Osteocyte (in vitro differentiated cells): ENCODE measurements around the gene LNX2. TPM values are rescaled to one million over a fixed set of nuclear protein-coding genes. Genes with fewer than 3 reads are reported as not detected.

Experiments used
- DNase-seq: peaks from one replicate; pipeline ENCODE4 v3.0.0; 2021; ENCODE audit warnings: mixed read lengths; ENCODE audit not compliant: unreplicated experiment; ENCODE audit errors: extremely low spot score
- H3K27ac Mint-ChIP-seq: one replicate; pipeline ENCODE4 v1.8.0; 2021; ENCODE audit warnings: mild to moderate bottlenecking, mixed read lengths; ENCODE audit not compliant: unreplicated experiment
- H3K27me3 Mint-ChIP-seq: one replicate; pipeline ENCODE4 v1.8.0; 2021; ENCODE audit warnings: mixed read lengths; ENCODE audit not compliant: unreplicated experiment
- H3K36me3 Mint-ChIP-seq: one replicate; pipeline ENCODE4 v1.8.0; 2021; ENCODE audit warnings: mixed read lengths; ENCODE audit not compliant: unreplicated experiment
- H3K4me1 Mint-ChIP-seq: one replicate; pipeline ENCODE4 v1.8.0; 2021; ENCODE audit warnings: mixed read lengths; ENCODE audit not compliant: unreplicated experiment
- H3K4me3 Mint-ChIP-seq: one replicate; pipeline ENCODE4 v1.8.0; 2021; ENCODE audit warnings: mild to moderate bottlenecking, moderate library complexity, mixed read lengths; ENCODE audit not compliant: unreplicated experiment
- H3K9me3 Mint-ChIP-seq: one replicate; pipeline ENCODE4 v1.8.0; 2021; ENCODE audit warnings: mixed read lengths; ENCODE audit not compliant: unreplicated experiment
- total RNA-seq: library from RNA; stranded (reverse); gene quantifications from 2 replicates; pipeline ENCODE4 v1.2.1, GENCODE V29; 2021
- TF ChIP-seq, protein P1 (sequence below): fragments of 200-600 bp; sonication (generic); IDR thresholded peaks from 2 replicates; pipeline ENCODE4 v1.5.0; 2021; ENCODE audit warnings: antibody characterized with exemption, mild to moderate bottlenecking, moderate library complexity

Gene LNX2
- total RNA-seq, 1 donor from 2014 or later: 7.2 TPM

DNA sequence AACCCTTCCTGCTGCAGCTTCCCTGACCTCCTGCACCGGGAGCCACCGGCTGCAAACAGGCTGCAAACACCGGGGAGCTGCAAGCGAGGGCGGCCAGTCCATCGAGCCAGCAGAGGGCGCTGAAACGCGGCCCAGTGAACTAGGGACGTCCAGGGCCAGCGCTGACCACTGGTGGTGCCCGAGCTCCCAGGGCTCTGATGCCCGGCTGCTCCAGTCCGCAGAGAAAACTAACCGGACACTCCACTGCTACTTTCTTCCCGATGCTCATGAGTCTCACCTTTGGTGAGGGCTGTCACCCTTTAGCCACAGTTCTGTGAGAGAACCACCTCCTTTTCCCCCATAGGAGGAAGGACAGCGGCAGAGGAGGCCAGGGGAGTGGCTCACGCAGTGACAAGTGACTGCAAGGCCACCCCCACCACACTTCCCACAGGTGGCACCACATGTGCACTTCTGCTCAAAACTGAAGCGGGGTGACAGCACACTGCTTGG is 87.1 kb downstream of the LNX2 start:
- Mint-ChIP-seq H3K27me3 (peaks cover 4% of the 10 kb centered on the region), H3K27ac (no peak overlapping the region), H3K36me3 (no peaks in the 10 kb centered on the region), H3K9me3 (peaks cover 5% of the 10 kb centered on the region), H3K4me3 (peak overlapping the region; percentile 58), H3K4me1 (peaks cover 6% of the 10 kb centered on the region)
- TF ChIP-seq, protein P1, sequence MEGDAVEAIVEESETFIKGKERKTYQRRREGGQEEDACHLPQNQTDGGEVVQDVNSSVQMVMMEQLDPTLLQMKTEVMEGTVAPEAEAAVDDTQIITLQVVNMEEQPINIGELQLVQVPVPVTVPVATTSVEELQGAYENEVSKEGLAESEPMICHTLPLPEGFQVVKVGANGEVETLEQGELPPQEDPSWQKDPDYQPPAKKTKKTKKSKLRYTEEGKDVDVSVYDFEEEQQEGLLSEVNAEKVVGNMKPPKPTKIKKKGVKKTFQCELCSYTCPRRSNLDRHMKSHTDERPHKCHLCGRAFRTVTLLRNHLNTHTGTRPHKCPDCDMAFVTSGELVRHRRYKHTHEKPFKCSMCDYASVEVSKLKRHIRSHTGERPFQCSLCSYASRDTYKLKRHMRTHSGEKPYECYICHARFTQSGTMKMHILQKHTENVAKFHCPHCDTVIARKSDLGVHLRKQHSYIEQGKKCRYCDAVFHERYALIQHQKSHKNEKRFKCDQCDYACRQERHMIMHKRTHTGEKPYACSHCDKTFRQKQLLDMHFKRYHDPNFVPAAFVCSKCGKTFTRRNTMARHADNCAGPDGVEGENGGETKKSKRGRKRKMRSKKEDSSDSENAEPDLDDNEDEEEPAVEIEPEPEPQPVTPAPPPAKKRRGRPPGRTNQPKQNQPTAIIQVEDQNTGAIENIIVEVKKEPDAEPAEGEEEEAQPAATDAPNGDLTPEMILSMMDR: peak; percentile 98
- DNase-seq: peak; percentile 95

DNA sequence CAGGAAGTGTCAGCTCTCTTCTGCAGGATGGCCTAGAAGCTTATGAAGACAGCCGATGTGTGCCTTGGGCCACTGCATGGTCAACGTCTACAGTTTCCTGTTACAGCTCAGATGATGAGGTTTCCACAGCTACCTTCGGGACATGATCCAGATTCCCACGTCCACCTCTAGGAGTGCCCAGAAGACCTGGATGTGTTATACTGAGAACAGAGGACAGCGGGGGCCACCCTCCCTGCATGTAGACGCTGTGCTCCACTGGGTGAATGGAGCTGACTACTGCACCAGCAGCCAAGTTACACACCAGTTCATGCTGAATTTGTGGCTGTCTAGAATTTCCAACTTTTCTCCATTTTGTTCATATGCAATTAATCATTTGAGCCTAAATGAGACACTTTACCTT is 91.4 kb downstream of the LNX2 start:
- Mint-ChIP-seq H3K27me3 (peaks cover 20% of the 10 kb centered on the region), H3K4me3 (no peak overlapping the region), H3K36me3 (no peaks in the 10 kb centered on the region), H3K27ac (no peak overlapping the region), H3K9me3 (peaks cover 9% of the 10 kb centered on the region), H3K4me1 (peaks cover 6% of the 10 kb centered on the region)
- TF ChIP-seq, protein P1: no peak
- peak; percentile 53 for DNase-seq

GRCh38 chr13:27526516-27526915 is 93.8 kb downstream of the LNX2 start:
- peaks cover 9% of the 10 kb centered on the region for H3K9me3 Mint-ChIP-seq
- TF ChIP-seq, protein P1: no peak
- H3K27ac Mint-ChIP-seq: no peak overlapping the region
- H3K36me3 Mint-ChIP-seq: no peaks in the 10 kb centered on the region
- H3K27me3 Mint-ChIP-seq: peaks cover 29% of the 10 kb centered on the region
- DNase-seq: no peak
- no peak overlapping the region for H3K4me3 Mint-ChIP-seq
- no peaks in the 10 kb centered on the region for H3K4me1 Mint-ChIP-seq

GRCh38 chr13:27524981-27525975 is 95.1 kb downstream of the LNX2 start:
- H3K36me3 Mint-ChIP-seq: no peaks in the 10 kb centered on the region

More at GRCh38 chr13:27524981-27525975, 95.1 kb downstream of the LNX2 start:
- H3K4me1 Mint-ChIP-seq: no peaks in the 10 kb centered on the region
- H3K4me3 Mint-ChIP-seq: no peak overlapping the region
- H3K27me3 Mint-ChIP-seq: peaks cover 31% of the 10 kb centered on the region
- DNase-seq: peak; percentile 49
- H3K27ac Mint-ChIP-seq: no peak overlapping the region
- H3K9me3 Mint-ChIP-seq: peaks cover 9% of the 10 kb centered on the region
- TF ChIP-seq, protein P1: no peak
